Lower leg skin (tissue), 4 donors: ENCODE results near the gene CEBPA. TPM values are rescaled to one million over a fixed set of nuclear protein-coding genes. Genes with fewer than 3 reads are reported as not detected.

Experiments used
- DNase-seq, 2 donors: peaks; one replicate each; pipeline ENCODE4 v3.0.0-alpha.2; 2019; ENCODE audit warnings: low spot score in 2 of 2
- H3K4me3 ChIP-seq: fragments of 200-600 bp; sonication (generic); 2 replicates; pipeline ENCODE4 v1.5.1; 2017; ENCODE audit warnings: mild to moderate bottlenecking, low read depth; ENCODE audit not compliant: poor library complexity, severe bottlenecking
- POLR2A ChIP-seq, 2 donors: fragments of 450-650 bp; IDR thresholded peaks; one replicate each; pipeline ENCODE4 v1.6.1; 2016 to 2017; ENCODE audit warnings: antibody characterized with exemption in 2 of 2, mild to moderate bottlenecking in 1 of 2, moderate library complexity in 1 of 2
- WGBS, 2 donors: methylation state at CpG; one replicate each; pipeline ENCODE4 v1.1.5; 2018; 5-methylcytosine and 5-hydroxymethylcytosine counted together
- intact Hi-C: fragments of 100-400 bp; cut with DNase I; formaldehyde crosslinking; loops from one replicate; pipeline ENCODE4 v1.15.0; 2023; ENCODE audit warnings: low total_unique reads
- total RNA-seq, 4 donors: library from RNA; depleted of rRNA; stranded (reverse); fragments of >200 nt; gene quantifications; one replicate each; pipeline ENCODE4 v1.1.0, GENCODE V29; 2016
- TF ChIP-seq, protein P1 (sequence below), 3 donors: fragments of 450-650 bp; IDR thresholded peaks; one replicate each; pipeline ENCODE4 v1.5.1; 2016; ENCODE audit warnings: antibody characterized with exemption in 3 of 3, mild to moderate bottlenecking in 3 of 3, moderate library complexity in 2 of 3

The CEBPA gene
- total RNA-seq, 4 donors from 2014 or later, result 228 to 297 (median 255) TPM

DNA sequence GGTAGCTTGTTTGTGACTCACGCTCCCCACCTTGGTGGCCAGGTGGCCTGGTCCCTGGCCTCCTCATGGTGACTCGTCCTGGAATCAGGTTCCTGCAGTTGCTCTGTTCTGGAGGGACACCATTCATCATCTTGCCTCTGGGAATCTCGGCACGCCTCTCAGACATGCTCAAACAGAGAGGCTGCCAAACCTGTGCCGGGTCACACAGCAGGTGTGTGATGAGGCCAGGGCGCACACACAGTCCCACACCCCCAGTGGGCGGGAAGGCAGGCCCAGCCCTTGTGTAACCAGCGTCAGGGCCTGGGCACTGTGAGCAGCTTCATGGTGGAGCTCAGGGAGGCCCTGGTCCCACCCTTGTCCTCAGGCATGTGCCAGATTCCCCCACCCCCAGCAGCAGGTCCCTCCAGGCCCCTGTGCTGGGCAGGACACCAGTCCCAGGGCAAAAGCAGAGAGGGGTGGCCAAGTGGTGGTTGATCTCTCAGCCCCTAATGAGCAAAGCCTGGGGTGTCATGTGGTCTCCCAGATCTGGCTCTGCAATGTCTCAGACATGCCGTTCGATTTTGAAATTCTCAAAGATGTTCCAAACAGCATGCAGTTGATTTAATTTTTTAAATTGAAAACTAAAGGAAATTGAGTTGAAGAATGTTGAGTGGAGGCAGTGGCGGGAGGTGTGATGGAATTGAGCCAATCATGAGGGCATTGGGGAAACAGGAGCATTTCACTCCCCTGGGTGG is 12.1 kb downstream of the CEBPA start:
- TF ChIP-seq, protein P1, sequence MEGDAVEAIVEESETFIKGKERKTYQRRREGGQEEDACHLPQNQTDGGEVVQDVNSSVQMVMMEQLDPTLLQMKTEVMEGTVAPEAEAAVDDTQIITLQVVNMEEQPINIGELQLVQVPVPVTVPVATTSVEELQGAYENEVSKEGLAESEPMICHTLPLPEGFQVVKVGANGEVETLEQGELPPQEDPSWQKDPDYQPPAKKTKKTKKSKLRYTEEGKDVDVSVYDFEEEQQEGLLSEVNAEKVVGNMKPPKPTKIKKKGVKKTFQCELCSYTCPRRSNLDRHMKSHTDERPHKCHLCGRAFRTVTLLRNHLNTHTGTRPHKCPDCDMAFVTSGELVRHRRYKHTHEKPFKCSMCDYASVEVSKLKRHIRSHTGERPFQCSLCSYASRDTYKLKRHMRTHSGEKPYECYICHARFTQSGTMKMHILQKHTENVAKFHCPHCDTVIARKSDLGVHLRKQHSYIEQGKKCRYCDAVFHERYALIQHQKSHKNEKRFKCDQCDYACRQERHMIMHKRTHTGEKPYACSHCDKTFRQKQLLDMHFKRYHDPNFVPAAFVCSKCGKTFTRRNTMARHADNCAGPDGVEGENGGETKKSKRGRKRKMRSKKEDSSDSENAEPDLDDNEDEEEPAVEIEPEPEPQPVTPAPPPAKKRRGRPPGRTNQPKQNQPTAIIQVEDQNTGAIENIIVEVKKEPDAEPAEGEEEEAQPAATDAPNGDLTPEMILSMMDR (IDR thresholded peaks at IDR 0.05), result no peak
- no peak for TF ChIP-seq POLR2A (IDR thresholded peaks at IDR 0.05)
- intact Hi-C loops, result no loop called here
- WGBS, 2 donors, result 49 to 63% methylated on average over 8 to 10 of the region's 11 CpGs
- no peak for DNase-seq
- no peak overlapping the region for H3K4me3 ChIP-seq

DNA sequence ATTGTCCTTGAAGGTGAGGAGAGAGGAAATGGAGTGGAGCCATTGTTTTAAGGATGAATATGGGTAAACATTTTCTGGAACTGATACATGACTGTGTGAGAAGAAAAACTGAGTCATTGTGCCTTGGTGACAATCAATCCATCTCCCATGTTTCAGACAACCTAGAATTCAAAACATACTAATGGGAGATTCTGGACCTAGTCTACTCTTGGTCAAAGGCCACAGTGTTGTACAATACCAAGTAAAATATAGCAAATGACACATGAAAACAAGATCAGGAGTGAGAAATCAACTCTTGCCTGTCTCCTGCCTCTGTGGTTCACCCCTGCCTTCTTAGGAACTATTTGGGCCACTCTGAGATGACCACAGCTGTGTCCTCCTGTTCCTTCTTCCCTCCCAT is 13.1 kb downstream of the CEBPA start:
- no peak overlapping the region for H3K4me3 ChIP-seq
- no peak for DNase-seq
- intact Hi-C loops, result no loop called here
- TF ChIP-seq, protein P1 (IDR thresholded peaks at IDR 0.05), result no peak
- no peak for TF ChIP-seq POLR2A (IDR thresholded peaks at IDR 0.05)

DNA sequence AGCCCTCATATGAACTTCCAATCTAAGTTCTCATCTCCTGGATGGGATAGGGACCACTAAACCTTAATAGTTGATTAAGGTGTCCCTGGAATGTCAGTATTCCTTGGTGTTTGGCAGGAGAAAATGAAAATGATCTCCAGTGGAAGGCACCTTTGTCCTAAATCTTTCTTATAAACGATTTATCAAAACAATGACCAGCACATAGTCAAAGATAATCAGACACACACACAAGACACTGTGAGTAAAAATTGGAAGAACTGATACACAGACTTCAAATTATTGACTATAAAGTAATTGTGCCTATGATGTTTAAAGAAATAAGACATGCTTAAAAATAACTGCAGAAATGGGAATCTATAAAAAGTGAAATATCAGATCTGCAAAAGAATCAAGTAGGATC is 13.7 kb downstream of the CEBPA start:
- TF ChIP-seq, protein P1 (IDR thresholded peaks at IDR 0.05), result no peak
- no peak for TF ChIP-seq POLR2A (IDR thresholded peaks at IDR 0.05)
- intact Hi-C loops, result no loop called here
- no peak for DNase-seq

DNA sequence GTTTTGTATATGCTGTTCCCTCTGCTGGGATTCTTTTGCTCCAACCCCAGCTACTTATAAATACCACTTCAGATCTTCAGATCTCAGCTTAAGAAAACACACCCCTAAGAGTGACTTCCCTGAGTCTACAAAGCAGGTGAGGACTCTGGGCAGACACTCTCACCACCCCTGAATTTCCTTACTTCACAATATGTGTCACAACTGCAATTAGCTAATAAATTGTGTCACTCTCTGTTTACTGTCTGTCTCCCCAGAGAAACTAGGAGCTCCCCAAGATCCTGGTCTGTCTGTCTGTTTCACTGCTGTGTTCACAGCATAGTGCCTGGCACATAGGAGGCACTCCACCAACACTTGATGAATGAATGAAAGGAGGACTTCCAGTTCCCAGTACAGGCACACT is 14.4 kb downstream of the CEBPA start:
- no peak overlapping the region for H3K4me3 ChIP-seq
- TF ChIP-seq, protein P1 (IDR thresholded peaks at IDR 0.05), result no peak
- no peak for TF ChIP-seq POLR2A (IDR thresholded peaks at IDR 0.05)
- intact Hi-C loops, result no loop called here
- no peak for DNase-seq

More for the DNA sequence above, 13.7 kb downstream of the CEBPA start:
- 88 to 89% methylated on average over 1 of the region's 1 CpG for WGBS, 2 donors
- H3K4me3 ChIP-seq, result no peak overlapping the region

DNA sequence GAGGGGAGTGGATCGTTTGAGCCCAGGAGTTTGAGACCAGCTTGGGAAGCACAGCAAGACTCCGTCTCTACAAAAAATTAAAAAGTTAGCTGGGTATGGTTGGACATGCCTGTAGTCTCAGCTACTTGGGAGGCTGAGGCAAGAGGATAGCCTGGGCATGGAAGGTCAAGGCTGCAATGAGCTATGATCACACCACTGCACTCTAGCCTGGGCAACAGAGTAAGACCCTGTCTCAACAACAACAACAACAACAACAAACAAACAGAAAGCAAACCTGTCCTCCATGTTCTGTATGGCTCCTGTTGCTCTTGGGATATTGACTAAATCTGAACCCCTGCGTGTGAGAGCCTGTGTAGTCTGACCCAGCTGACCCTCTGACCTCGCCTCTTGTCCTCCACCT is 14.9 kb downstream of the CEBPA start:
- intact Hi-C loops, result no loop called here
- WGBS, 2 donors, result 86 to 87% methylated on average over 4 of the region's 4 CpGs
- H3K4me3 ChIP-seq, result no peak overlapping the region
- no peak for TF ChIP-seq POLR2A (IDR thresholded peaks at IDR 0.05)
- TF ChIP-seq, protein P1 (IDR thresholded peaks at IDR 0.05), result no peak
- no peak for DNase-seq

DNA sequence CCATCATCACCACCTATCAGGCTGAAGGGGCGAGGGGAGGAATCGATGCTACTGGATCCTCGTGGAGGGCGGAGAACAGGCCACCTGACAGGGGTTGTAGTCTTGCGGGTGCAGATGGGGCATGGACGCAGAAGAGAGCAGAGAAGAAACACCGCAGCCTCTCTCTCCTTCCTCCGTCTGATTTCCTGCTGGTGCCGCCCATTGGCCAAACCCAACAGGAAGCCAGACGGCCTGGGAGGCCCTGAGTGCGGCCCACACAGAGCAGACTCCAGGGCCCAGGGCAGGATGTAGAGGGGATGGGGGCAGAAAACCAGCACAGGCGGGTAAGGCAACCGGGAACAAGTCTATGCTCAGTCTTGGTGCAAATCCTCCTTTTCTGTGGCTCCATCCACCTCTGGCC is 15.4 kb downstream of the CEBPA start:
- H3K4me3 ChIP-seq, result no peak overlapping the region
- TF ChIP-seq, protein P1 (IDR thresholded peaks at IDR 0.05), result no peak
- TF ChIP-seq POLR2A (IDR thresholded peaks at IDR 0.05), result no peak
- intact Hi-C loops, result no loop called here
- WGBS, 2 donors, result 80 to 84% methylated on average over 13 of the region's 13 CpGs
- DNase-seq, result no peak
